OCI-LY7 (cell line): ENCODE results near the gene NFIA. TPM values are rescaled to one million over a fixed set of nuclear protein-coding genes. Genes with fewer than 3 reads are reported as not detected.

Experiments
- BruUV-seq: library from RNA; stranded (reverse); fragments of 400-500 nt; replicated peaks from 2 replicates; lab custom pipeline; 2021; lab: Mats Ljungman, UMichigan
- CTCF ChIA-PET: fragments of 300-600 bp; sonication (Branson Sonifier 250); formaldehyde crosslinking; loops from one replicate; lab custom pipeline; 2022; ENCODE audit warnings: antibody characterized with exemption; ENCODE audit not compliant: unreplicated experiment; lab: Charles Lee
- POLR2A ChIA-PET: fragments of 300-600 bp; sonication (Branson Sonifier 250); formaldehyde crosslinking; loops from one replicate; lab custom pipeline; 2022; ENCODE audit warnings: antibody characterized with exemption; lab: Charles Lee
- DNase-seq: peaks from one replicate; pipeline ENCODE4 v3.0.0-alpha.2; 2015; ENCODE audit warnings: low spot score
- H2AFZ ChIP-seq: fragments of 200-600 bp; sonication (generic), shearing (Covaris generic); 2 replicates; pipeline ENCODE4 v1.6.1; 2014; ENCODE audit warnings: mild to moderate bottlenecking, antibody characterized with exemption, low read length, moderate library complexity
- H3K27ac ChIP-seq: fragments of 200-600 bp; sonication (generic); 2 replicates; pipeline ENCODE4 v1.5.1; 2014; ENCODE audit warnings: mixed run types, low read depth, mild to moderate bottlenecking, moderate library complexity, low read length, inconsistent platforms; ENCODE audit not compliant: poor library complexity, severe bottlenecking
- H3K36me3 ChIP-seq: fragments of 200-600 bp; sonication (generic); 2 replicates; pipeline ENCODE4 v1.6.1; 2014; ENCODE audit warnings: mild to moderate bottlenecking, antibody characterized with exemption, low read length, moderate library complexity, mixed read lengths; ENCODE audit not compliant: insufficient read depth
- H3K4me1 ChIP-seq: fragments of 200-600 bp; sonication (generic); 2 replicates; pipeline ENCODE4 v1.5.1; 2014; ENCODE audit warnings: mild to moderate bottlenecking, low read length; ENCODE audit not compliant: insufficient read depth, poor library complexity, severe bottlenecking
- H3K4me2 ChIP-seq: fragments of 200-600 bp; sonication (generic); 2 replicates; pipeline ENCODE4 v1.6.1; 2014; ENCODE audit warnings: mild to moderate bottlenecking, low read length
- H3K4me3 ChIP-seq: fragments of 200-600 bp; sonication (generic); 2 replicates; pipeline ENCODE4 v1.5.1; 2014; ENCODE audit warnings: mild to moderate bottlenecking, low read depth, low read length; ENCODE audit not compliant: poor library complexity, severe bottlenecking
- H3K79me2 ChIP-seq: fragments of 200-600 bp; sonication (generic); 2 replicates; pipeline ENCODE4 v1.6.1; 2016; ENCODE audit warnings: low read depth, mild to moderate bottlenecking, low read length, moderate library complexity, mixed read lengths; ENCODE audit not compliant: insufficient read depth
- H3K9me2 ChIP-seq: fragments of 200-600 bp; sonication (generic); 2 replicates; pipeline ENCODE4 v1.6.1; 2016; ENCODE audit warnings: mild to moderate bottlenecking, low read length, mixed read lengths; ENCODE audit not compliant: insufficient read depth
- H3K9me3 ChIP-seq: fragments of 200-600 bp; sonication (generic); 2 replicates; pipeline ENCODE4 v1.6.1; 2014; ENCODE audit warnings: mild to moderate bottlenecking, mixed run types, low read length, mixed read lengths
- H4K20me1 ChIP-seq: fragments of 200-600 bp; sonication (generic); 2 replicates; pipeline ENCODE4 v1.6.1; 2014; ENCODE audit warnings: mild to moderate bottlenecking, antibody characterized with exemption, low read length, moderate library complexity, mixed read lengths; ENCODE audit not compliant: insufficient read depth
- EZH2phosphoT487 ChIP-seq: fragments of 200-600 bp; sonication (generic); IDR thresholded peaks from 2 replicates; pipeline ENCODE4 v1.6.1; 2018; ENCODE audit warnings: low read depth, borderline replicate concordance, mild to moderate bottlenecking, mixed run types, antibody characterized with exemption, low read length, moderate library complexity, mixed read lengths
- intact Hi-C: fragments of 100-400 bp; cut with micrococcal nuclease; formaldehyde crosslinking; loops from one replicate; pipeline ENCODE4 v1.10.0; 2022; ENCODE audit not compliant: unreplicated experiment
- total RNA-seq, 2 experiments: library from RNA; depleted of rRNA in 1 of 2; stranded (reverse); fragments of >200 nt in 1 of 2; shearing (Covaris generic) in 1 of 2; gene quantifications; 2 replicates each; pipeline ENCODE4 v1.2.3, GENCODE V29; 2014 to 2022
- TF ChIP-seq, protein P1 (sequence below): fragments of 200-600 bp; sonication (generic); conservative IDR thresholded peaks from 2 replicates; pipeline ENCODE4 v1.5.1; 2014; ENCODE audit warnings: mild to moderate bottlenecking, antibody characterized with exemption, low read length, moderate library complexity, mixed read lengths

NFIA gene
- total RNA-seq, 2 experiments from 2014 or later = 2.8 to 18.8 TPM

DNA sequence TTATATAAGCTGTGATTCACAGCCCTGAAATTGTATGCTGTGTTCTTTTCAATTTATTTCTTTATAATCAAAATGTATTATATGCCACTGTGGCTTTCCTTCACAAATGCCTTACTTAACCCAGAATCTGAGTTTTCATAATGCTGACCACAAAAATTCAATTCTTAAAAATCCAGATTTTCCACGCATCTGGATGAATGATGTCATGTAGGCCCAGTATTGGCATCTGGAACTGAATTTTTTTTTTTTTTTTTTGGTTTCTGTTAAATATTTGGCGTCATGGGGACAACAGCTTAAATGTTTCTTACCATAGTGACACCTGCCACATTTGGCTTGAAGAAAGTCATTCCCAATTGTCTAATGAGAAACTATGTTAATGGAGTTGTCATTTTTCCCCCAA lies 345.8 kb downstream of the NFIA start:
- ChIA-PET CTCF (no interaction called here), POLR2A (interaction anchor here (0.6 kb wide), 1 partner anchor 199 kb away, joined by 3 read pairs; no protein-coding TSS in a partner anchor)
- Histone ChIP-seq H3K4me2 (no peak overlapping the region), H3K9me3 (no peaks in the 10 kb centered on the region), H3K36me3 (no peaks in the 10 kb centered on the region), H3K4me1 (no peaks in the 10 kb centered on the region), H4K20me1 (no peaks in the 10 kb centered on the region), H2AFZ (no peak overlapping the region), H3K79me2 (no peaks in the 10 kb centered on the region), H3K9me2 (no peaks in the 10 kb centered on the region), H3K27ac (no peak overlapping the region), H3K4me3 (no peak overlapping the region)
- intact Hi-C loops = no loop called here
- TF ChIP-seq, protein P1, sequence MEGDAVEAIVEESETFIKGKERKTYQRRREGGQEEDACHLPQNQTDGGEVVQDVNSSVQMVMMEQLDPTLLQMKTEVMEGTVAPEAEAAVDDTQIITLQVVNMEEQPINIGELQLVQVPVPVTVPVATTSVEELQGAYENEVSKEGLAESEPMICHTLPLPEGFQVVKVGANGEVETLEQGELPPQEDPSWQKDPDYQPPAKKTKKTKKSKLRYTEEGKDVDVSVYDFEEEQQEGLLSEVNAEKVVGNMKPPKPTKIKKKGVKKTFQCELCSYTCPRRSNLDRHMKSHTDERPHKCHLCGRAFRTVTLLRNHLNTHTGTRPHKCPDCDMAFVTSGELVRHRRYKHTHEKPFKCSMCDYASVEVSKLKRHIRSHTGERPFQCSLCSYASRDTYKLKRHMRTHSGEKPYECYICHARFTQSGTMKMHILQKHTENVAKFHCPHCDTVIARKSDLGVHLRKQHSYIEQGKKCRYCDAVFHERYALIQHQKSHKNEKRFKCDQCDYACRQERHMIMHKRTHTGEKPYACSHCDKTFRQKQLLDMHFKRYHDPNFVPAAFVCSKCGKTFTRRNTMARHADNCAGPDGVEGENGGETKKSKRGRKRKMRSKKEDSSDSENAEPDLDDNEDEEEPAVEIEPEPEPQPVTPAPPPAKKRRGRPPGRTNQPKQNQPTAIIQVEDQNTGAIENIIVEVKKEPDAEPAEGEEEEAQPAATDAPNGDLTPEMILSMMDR = no peak
- no peak for TF ChIP-seq EZH2phosphoT487
- no TSS peak for BruUV-seq
- no peak for DNase-seq

DNA sequence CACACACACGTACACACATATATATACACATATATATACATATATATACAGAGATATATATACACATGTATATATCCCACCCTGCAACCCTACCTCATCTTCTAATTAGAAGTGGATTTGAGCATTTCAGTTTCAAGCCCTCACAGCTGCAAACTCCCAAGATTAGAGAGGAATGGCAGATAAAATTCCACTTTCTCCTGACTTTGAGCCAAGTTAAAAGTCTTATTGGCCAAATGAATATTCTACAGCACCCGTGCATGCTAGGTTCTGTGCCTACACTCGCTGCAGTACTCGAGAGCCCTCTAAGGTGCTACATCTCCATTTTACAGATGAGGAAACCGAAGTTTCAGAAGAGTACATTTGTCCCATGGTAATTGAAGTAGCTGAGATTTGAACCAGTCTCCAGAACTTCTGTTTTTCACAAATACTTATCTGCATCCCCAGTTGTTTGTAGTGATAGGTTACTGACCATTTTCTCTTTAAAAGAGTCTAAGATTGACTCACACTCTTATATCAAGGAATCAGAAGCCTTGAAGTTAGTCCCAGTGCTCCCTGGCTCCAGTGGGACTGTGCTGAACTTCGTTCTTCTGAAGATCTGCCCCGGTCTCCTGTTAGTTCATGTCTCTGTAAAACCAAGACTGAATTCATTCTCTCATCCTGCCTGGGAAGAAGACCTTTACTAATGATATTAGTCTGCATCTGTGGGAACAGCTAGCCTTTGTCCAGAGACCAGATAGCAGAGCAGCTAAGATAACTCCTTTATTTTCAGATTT lies 350.4 kb downstream of the NFIA start:
- Histone ChIP-seq H3K9me3 (no peaks in the 10 kb centered on the region), H2AFZ (no peak overlapping the region), H3K79me2 (no peaks in the 10 kb centered on the region), H3K9me2 (no peaks in the 10 kb centered on the region), H3K27ac (no peak overlapping the region), H3K36me3 (no peaks in the 10 kb centered on the region), H3K4me3 (no peak overlapping the region), H3K4me2 (no peak overlapping the region), H4K20me1 (no peaks in the 10 kb centered on the region), H3K4me1 (no peaks in the 10 kb centered on the region)
- no TSS peak for BruUV-seq
- ChIA-PET POLR2A (interaction anchor here (0.7 kb wide), 1 partner anchor 40 kb away, joined by 4 read pairs; no protein-coding TSS in a partner anchor), CTCF (no interaction called here)
- no peak for DNase-seq
- intact Hi-C loops = no loop called here
- no peak for TF ChIP-seq EZH2phosphoT487
- TF ChIP-seq, protein P1 = no peak

DNA sequence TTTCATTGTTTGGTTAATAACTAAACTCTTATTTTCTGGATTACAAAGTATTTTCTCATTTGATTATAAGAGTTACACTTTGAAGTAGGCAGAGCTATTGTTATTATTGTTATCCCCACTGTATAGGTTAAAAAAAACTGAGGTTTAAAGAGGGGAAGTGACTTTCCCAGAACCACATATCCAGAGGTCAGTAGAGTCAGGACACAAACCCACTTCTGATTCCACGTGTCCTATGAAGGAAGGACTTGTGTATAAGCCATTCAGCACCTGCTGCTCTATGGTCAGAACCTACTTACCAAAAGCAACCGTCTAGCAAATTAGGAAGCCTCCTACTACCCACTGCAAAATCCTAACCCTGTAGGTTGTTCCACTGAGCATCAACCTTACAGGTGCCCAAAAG lies 351.3 kb downstream of the NFIA start:
- no peak for TF ChIP-seq EZH2phosphoT487
- TF ChIP-seq, protein P1 = no peak

More for the DNA sequence above, 351.3 kb downstream of the NFIA start:
- H3K4me2 ChIP-seq = no peak overlapping the region
- H3K36me3 ChIP-seq = no peaks in the 10 kb centered on the region
- no peaks in the 10 kb centered on the region for H3K9me2 ChIP-seq
- ChIA-PET POLR2A (interaction anchor here (0.7 kb wide), 1 partner anchor 41 kb away, joined by 4 read pairs; no protein-coding TSS in a partner anchor), CTCF (no interaction called here)
- no peaks in the 10 kb centered on the region for H3K79me2 ChIP-seq
- no TSS peak for BruUV-seq
- no peaks in the 10 kb centered on the region for H3K4me1 ChIP-seq
- no peak overlapping the region for H2AFZ ChIP-seq
- H3K27ac ChIP-seq = no peak overlapping the region
- DNase-seq = no peak
- H3K9me3 ChIP-seq = no peaks in the 10 kb centered on the region
- H3K4me3 ChIP-seq = no peak overlapping the region
- H4K20me1 ChIP-seq = no peaks in the 10 kb centered on the region
- intact Hi-C loops = no loop called here
